NCI-H524 treated with DMSO at 0.1 percent for 48 hours (cell line): ENCODE data around the gene ZNF565.
A peak's percentile ranks its signal among the peaks of the same experiment; 100 is the strongest.
"Not testable (repeated sequence)": the region's sequence is repeated elsewhere in the genome, so short reads cannot be mapped to it uniquely, and the experiment has no call there.

Experiments used
- DNase-seq: peaks from one replicate; lab custom pipeline; 2025; lab: John Stamatoyannopoulos, UW

The ZNF565 gene

GRCh38 chr19:36212895-36213294, 1.6 kb downstream of the ZNF565 start:
- DNase-seq = no peak

GRCh38 chr19:36210497-36210896, 4.0 kb downstream of the ZNF565 start:
- no peak for DNase-seq

DNA sequence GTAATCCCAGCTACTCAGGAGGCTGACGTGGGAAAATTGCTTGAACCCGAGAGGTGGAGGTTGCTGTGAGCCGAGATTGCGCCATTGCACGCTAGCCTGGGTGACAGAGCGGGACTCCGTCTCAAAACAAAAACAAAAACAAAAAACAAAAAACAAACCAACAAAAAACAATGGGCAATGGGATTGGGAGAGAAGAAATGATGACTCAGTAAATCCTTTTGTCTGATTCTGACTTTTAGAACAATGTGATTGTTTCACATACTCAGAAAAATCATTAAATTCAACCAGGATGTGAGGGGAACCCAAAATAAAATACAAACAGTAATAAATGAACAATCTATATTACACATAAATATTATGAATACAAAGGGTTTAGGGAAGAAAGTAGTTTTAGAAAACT, 5.1 kb downstream of the ZNF565 start:
- no peak for DNase-seq

GRCh38 chr19:36207605-36208252, 6.7 kb downstream of the ZNF565 start:
- DNase-seq = no peak

GRCh38 chr19:36203293-36203692, 11.2 kb downstream of the ZNF565 start:
- DNase-seq = no peak

DNA sequence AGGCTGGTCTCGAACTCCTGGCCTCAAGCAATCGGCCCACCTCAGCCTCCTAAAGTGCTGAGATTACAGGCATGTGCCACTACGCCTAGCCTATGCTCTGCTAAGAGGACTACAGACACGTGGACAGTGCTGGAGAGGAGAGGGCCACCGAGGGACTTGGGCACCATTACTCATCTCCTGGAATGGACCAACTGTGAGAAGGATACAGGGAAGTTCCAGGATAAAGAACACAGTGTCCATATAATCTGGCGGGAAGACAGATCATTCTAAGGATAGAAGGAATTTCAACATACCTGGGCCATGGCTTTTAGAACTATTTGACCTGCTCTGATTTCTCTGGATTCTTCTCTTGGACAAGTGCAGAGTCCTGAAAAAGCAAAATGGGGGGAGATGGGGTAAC, 12.8 kb downstream of the ZNF565 start:
- DNase-seq = no peak

- DNase-seq = no peak
These were observed 16.3 kb downstream of the ZNF565 start for GRCh38 chr19:36198119-36198518.

- no peak for DNase-seq
These were observed 18.2 kb downstream of the ZNF565 start for GRCh38 chr19:36196249-36196648.

DNA sequence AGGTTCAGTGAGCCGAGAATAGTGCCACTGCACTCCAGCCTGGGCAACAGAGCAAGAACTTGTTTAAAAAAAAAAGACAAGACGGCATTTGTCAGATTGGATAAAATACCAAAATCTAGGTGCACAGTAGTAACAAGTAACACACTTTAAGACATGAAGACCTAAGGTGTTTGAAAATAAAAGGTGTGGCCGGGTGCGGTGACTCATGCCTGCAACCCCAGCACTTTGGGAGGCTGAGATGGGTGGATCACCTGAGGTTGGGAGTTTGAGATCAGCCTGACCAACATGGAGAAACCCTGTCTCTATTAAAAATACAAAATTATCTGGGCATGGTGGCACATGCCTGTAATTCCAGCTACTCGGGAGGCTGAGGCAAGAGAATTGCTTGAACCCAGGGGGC, 27.7 kb downstream of the ZNF565 start:
- DNase-seq = not testable (repeated sequence)

DNA sequence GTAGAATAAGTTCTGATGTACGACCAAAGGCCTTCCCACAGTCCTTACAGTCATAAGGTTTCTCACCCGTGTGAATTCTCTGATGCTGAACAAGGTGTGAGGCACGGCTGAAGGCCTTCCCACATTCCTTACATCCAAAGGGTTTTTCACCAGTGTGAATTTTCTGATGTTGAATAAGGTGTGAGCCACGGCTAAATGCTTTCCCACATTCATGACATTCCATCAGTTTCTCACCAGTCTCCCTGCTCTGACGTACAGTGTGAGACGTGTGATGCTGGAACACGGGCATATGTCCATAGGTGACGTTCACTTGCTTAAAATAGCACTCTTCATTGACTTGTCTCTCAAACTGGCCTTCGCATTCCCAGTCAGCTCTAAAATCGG, 31.2 kb downstream of the ZNF565 start:
- no peak for DNase-seq

DNA sequence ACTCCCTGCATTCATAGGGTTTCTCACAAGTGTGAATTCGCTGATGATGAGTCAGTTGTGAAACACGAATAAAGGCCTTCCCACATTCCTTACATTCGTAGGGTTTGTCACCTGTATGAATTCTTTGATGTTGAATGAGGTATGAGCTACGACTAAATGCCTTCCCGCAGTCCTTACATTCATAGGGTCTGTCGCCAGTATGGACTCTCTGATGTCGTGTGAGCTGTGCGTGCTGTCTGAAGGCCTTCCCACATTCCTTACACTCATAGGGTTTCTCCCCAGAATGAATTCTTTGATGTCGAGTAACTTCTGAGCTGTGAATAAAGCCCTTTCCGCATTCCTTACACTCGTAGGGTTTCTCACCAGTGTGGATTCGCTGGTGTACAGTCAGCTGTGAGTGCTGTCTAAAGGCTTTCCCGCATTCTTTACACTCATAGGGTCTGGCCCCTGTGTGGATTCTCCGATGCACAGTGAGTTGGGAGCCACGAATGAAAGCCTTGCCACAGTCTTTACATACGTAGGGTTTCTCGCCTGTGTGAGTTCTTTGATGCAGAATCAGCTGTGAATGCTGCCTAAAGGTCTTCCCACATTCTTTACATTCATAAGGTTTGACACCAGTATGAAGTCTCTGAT, 31.7 kb downstream of the ZNF565 start:
- DNase-seq = no peak

DNA sequence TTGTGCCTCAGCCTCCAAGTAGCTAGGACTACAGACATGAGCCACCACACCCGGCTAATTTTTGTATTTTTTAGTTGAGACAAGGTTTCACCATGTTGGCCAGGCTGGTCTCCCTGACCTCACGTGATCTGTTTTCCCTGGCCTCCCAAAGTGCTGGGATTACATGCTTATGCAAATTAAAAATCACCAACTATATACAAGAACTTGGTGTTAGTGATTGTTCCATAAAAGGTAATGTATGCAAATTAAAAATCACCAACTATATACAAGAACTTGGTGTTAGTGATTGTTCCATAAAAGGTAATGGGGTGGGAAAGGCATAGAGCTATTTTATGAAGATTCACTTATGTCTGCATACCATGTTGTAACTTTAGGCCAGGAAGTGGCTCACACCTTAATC, 35.4 kb downstream of the ZNF565 start:
- not testable (repeated sequence) for DNase-seq

DNA sequence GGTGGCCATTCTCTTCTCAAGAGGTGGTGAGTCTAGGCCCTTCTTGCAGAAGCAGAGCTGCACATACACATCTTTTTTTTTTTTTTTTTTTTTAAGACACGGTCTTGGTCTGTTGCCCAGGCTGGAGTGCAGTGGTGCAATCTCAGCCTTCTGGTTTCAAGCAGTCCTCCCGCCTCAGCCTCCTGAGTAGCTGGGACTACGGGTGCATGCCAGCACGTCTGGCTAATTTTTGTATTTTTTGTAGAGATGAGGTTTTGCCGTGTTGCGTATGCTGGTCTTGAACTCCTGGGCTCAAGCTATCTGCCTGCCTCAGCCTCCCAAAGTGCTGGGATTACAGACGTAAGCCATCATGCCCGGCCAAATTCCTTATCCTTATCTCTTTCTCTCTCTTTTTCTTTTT, 40.6 kb downstream of the ZNF565 start:
- not testable (repeated sequence) for DNase-seq

GRCh38 chr19:36172852-36173251, 41.6 kb downstream of the ZNF565 start:
- no peak for DNase-seq

DNA sequence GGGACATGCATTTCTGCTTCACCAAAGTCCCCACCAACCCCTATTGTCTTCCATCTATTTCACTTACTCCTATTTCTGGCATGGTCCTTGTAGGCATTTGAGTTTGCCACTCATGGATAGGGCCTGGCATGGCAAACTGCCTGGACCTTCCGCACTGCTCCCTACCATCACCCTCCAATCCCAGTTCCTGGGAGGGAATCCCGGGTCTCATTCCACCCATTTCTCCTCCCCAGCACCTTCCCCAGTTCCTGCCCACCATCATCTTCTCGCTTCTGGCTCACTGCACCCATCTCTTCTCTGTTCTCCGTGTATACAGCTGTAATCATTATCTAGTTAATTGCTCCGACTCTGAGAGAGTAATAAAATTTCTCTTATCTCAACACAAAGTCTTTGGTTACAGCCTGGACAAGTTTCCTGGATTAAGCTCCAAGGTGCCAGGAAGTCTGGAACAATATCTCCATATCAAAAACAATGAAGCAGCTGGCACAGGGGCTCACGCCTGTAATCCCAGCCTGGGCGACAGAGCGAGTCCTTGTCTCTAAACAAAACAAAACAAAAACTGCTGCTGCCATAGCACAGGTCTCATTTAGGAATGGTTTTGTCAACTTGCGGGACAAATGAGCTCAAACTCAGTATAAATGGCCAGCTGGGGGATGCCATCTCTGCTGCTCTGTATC, 45.2 kb downstream of the ZNF565 start:
- peak; percentile 93 for DNase-seq

- no peak for DNase-seq
These were observed 50.7 kb downstream of the ZNF565 start for GRCh38 chr19:36163813-36164212.

- no peak for DNase-seq
These were observed 53.5 kb downstream of the ZNF565 start for GRCh38 chr19:36160821-36161596.

- DNase-seq = no peak
These were observed 61.3 kb downstream of the ZNF565 start for GRCh38 chr19:36153126-36153525.

- no peak for DNase-seq
These were observed 61.9 kb downstream of the ZNF565 start, which contains the start of gene COX7A1 for GRCh38 chr19:36152352-36153091. COX7A1 (minus strand) TSS chr19:36152447; CDS start chr19:36152407, 40 bp downstream.

GRCh38 chr19:36152019-36152351, 62.5 kb downstream of the ZNF565 start:
- no peak for DNase-seq

- no peak for DNase-seq
These were observed 63.1 kb downstream of the ZNF565 start for GRCh38 chr19:36151144-36152018.
